Ishikawa (cell line): Measurements from ENCODE around the gene GNB1L.

Experiments used
- CEBPB ChIP-seq: IDR thresholded peaks from 2 replicates; pipeline ENCODE4 v1.6.1; 2012
- CREB1 ChIP-seq: IDR thresholded peaks from 2 replicates; pipeline ENCODE4 v1.6.1; 2012; ENCODE audit warnings: low read depth
- EGR1 ChIP-seq: IDR thresholded peaks from 2 replicates; pipeline ENCODE4 v1.6.1; 2012
- EP300 ChIP-seq: IDR thresholded peaks from 2 replicates; pipeline ENCODE4 v1.6.1; 2012; ENCODE audit warnings: borderline replicate concordance
- FOXM1 ChIP-seq: IDR thresholded peaks from 2 replicates; pipeline ENCODE4 v1.6.1; 2012; ENCODE audit warnings: low read depth, borderline replicate concordance
- MAX ChIP-seq: IDR thresholded peaks from 2 replicates; pipeline ENCODE4 v1.6.1; 2012
- NFIC ChIP-seq: IDR thresholded peaks from 2 replicates; pipeline ENCODE4 v1.6.1; 2012
- RAD21 ChIP-seq: IDR thresholded peaks from 2 replicates; pipeline ENCODE4 v1.6.1; 2012; ENCODE audit warnings: low read depth
- REST ChIP-seq: IDR thresholded peaks from 2 replicates; pipeline ENCODE4 v1.6.1; 2012; ENCODE audit warnings: low read depth, mild to moderate bottlenecking
- TAF1 ChIP-seq: IDR thresholded peaks from 2 replicates; pipeline ENCODE4 v1.6.1; 2012; ENCODE audit warnings: low read depth, mild to moderate bottlenecking
- TCF12 ChIP-seq: IDR thresholded peaks from 2 replicates; pipeline ENCODE4 v1.6.1; 2012; ENCODE audit warnings: low read depth
- TEAD4 ChIP-seq: IDR thresholded peaks from 2 replicates; pipeline ENCODE4 v1.6.1; 2012
- USF1 ChIP-seq: IDR thresholded peaks from 2 replicates; pipeline ENCODE4 v1.6.1; 2012
- YY1 ChIP-seq: IDR thresholded peaks from 2 replicates; pipeline ENCODE4 v1.6.1; 2012; ENCODE audit warnings: low read depth
- ZBTB7A ChIP-seq: IDR thresholded peaks from 2 replicates; pipeline ENCODE4 v1.6.1; 2012; ENCODE audit warnings: low read depth

The GNB1L gene

GRCh38 chr22:19776433-19777031 is 78.1 kb downstream of the GNB1L start:
- TF ChIP-seq USF1 (no peak), CREB1 (no peak), RAD21 (no peak), TAF1 (no peak), TCF12 (no peak), FOXM1 (no peak), TEAD4 (no peak), MAX (no peak), EP300 (no peak), CEBPB (no peak), YY1 (no peak), REST (no peak), NFIC (no peak), EGR1 (no peak), ZBTB7A (no peak)

- TF ChIP-seq CEBPB (no peak), CREB1 (no peak), TEAD4 (no peak), MAX (no peak), EGR1 (no peak), NFIC (no peak), TCF12 (no peak), USF1 (no peak), YY1 (no peak), ZBTB7A (no peak), REST (no peak), TAF1 (no peak), EP300 (no peak), FOXM1 (no peak), RAD21 (no peak)
Observed at GRCh38 chr22:19775496-19776325, 79.0 kb downstream of the GNB1L start.

GRCh38 chr22:19774628-19775027 is 80.0 kb downstream of the GNB1L start:
- TF ChIP-seq TEAD4 (no peak), ZBTB7A (no peak), TAF1 (no peak), EGR1 (no peak), MAX (no peak), USF1 (no peak), FOXM1 (no peak), NFIC (no peak), CREB1 (no peak), REST (no peak), TCF12 (no peak), CEBPB (no peak)
